ENCODE results near the gene KANSL3. TPM values are rescaled to one million over a fixed set of nuclear protein-coding genes. Genes with fewer than 3 reads are reported as not detected.
"Not testable (repeated sequence)": the region's sequence is repeated elsewhere in the genome, so short reads cannot be mapped to it uniquely, and the experiment has no call there.

KANSL3 gene
- total and polyA plus RNA-seq, 7 donors: 25.9 to 101 (median 50.3) TPM

DNA sequence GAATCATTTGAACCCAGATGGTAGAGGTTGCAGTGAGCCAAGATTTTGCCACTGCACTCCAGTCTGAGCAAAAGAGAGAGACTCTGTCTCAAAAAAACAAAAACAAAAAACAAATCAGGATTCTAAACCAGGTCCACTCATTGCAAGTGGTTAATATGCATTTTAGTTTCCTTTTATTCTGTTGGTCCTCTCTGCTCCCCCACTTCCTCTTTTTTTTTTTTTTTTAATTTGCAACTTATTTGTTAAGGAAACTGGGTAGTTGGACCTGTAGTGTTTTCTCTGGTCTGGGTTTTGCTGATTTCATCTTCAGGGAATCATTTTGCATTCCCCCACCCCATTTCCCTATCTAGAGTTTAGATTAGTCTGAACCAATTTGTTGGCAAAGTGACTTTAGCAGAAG, 18.4 kb upstream of the KANSL3 start:
- no peaks in the 10 kb centered on the region for H3K27me3 ChIP-seq (ENCODE audit: insufficient read depth in 3 of 3, low read length in 2 of 3)
- ATAC-seq (no peak), DNase-seq (no peak)
- H3K4me1 ChIP-seq: no peaks in the 10 kb centered on the region
- no peak overlapping the region for H3K4me3 ChIP-seq
- H3K9me3 ChIP-seq: no peaks in the 10 kb centered on the region
- no peak for TF ChIP-seq CTCF (IDR thresholded peaks at IDR 0.05)
- no peak overlapping the region for H3K27ac ChIP-seq
- no peaks in the 10 kb centered on the region for H3K36me3 ChIP-seq (ENCODE audit: insufficient read depth in 1 of 2, low read depth in 1 of 2)
- intact Hi-C loops (cut with DNase I): no loop called here

DNA sequence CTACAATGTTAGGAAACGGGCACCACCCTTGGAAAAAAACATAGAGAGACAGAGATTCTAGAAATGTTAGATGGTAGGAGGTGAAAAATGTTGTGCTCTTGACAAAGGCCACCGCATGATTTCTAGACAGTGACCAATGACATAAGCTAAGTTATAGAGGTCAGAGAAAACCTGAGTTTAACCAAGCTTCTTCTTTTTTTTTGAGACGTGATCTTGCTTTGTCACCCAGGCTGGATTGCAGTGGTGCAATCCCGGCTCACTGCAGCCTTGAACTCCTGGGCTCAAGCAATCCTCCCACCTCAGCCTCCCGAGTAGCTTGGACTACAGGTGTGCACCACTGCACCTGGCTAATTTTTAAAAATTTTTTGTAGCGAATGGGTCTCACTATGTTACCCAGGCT, 17.4 kb upstream of the KANSL3 start:
- intact Hi-C loops (cut with DNase I): no loop called here
- H3K4me1 ChIP-seq: no peaks in the 10 kb centered on the region
- H3K27me3 ChIP-seq (ENCODE audit: insufficient read depth in 3 of 3, low read length in 2 of 3): no peaks in the 10 kb centered on the region
- WGBS, 3 donors: 83 to 86% (median 84%) methylated on average over 6 of the region's 6 CpGs
- DNase-seq: no peak
- ATAC-seq: no peak
- no peak overlapping the region for H3K4me3 ChIP-seq
- no peaks in the 10 kb centered on the region for H3K36me3 ChIP-seq (ENCODE audit: insufficient read depth in 1 of 2, low read depth in 1 of 2)
- TF ChIP-seq CTCF (IDR thresholded peaks at IDR 0.05): no peak
- H3K9me3 ChIP-seq: no peaks in the 10 kb centered on the region
- no peak overlapping the region for H3K27ac ChIP-seq

DNA sequence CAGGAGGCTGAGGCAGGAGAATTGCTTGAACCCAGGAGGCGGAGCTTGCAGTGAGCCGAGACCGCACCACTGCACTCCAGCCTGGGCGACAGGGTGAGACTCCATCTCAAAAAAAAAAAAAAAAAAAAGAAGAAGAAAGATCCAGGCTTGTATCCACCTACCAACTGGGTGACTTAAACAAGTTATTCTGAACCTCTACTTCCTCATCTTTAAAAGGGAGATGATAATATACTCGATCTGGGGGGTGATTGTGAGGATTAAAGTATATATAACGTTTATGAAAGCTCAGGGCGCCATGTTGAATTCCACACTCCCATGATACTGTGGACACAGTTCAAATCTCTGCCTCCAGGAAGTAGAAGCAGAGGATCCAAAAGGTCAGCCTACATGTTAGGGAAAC, 16.7 kb upstream of the KANSL3 start:
- DNase-seq; H3K4me3 ChIP-seq; H3K27ac ChIP-seq; H3K36me3 ChIP-seq (ENCODE audit: insufficient read depth in 1 of 2, low read depth in 1 of 2); H3K4me1 ChIP-seq; H3K9me3 ChIP-seq; ATAC-seq; H3K27me3 ChIP-seq (ENCODE audit: insufficient read depth in 3 of 3, low read length in 2 of 3); intact Hi-C loops (cut with DNase I): not testable (repeated sequence)
- WGBS, 3 donors: 81 to 87% (median 83%) methylated on average over 7 of the region's 7 CpGs

- no peak for ATAC-seq
- no peak for DNase-seq
- 90 to 95% (median 93%) methylated on average over 8 of the region's 8 CpGs for WGBS, 3 donors
These were observed 13.7 kb upstream of the KANSL3 start for GRCh38 chr2:96651793-96652192.

GRCh38 chr2:96649342-96649741, 11.2 kb upstream of the KANSL3 start:
- Histone ChIP-seq H3K4me3 (no peak overlapping the region), H3K27me3 (ENCODE audit: insufficient read depth in 3 of 3, low read length in 2 of 3) (no peaks in the 10 kb centered on the region), H3K27ac (no peak overlapping the region), H3K36me3 (ENCODE audit: insufficient read depth in 1 of 2, low read depth in 1 of 2) (no peaks in the 10 kb centered on the region), H3K9me3 (no peaks in the 10 kb centered on the region), H3K4me1 (no peaks in the 10 kb centered on the region)
- intact Hi-C loops (cut with DNase I): no loop called here
- DNase-seq (no peak), ATAC-seq (no peak)
- 76 to 98% (median 92%) methylated on average over 1 of the region's 1 CpG for WGBS, 3 donors
- TF ChIP-seq CTCF (IDR thresholded peaks at IDR 0.05): no peak

More at GRCh38 chr2:96651793-96652192, 13.7 kb upstream of the KANSL3 start:
- Histone ChIP-seq H3K27ac (no peak overlapping the region), H3K36me3 (ENCODE audit: insufficient read depth in 1 of 2, low read depth in 1 of 2) (no peaks in the 10 kb centered on the region), H3K9me3 (no peaks in the 10 kb centered on the region), H3K4me1 (no peaks in the 10 kb centered on the region), H3K4me3 (no peak overlapping the region), H3K27me3 (ENCODE audit: insufficient read depth in 3 of 3, low read length in 2 of 3) (no peaks in the 10 kb centered on the region)
- TF ChIP-seq CTCF (IDR thresholded peaks at IDR 0.05): no peak
- intact Hi-C loops (cut with DNase I): no loop called here
